ENCODE data around the gene NBAS.
"Not testable (repeated sequence)": the region's sequence is repeated elsewhere in the genome, so short reads cannot be mapped to it uniquely, and the experiment has no call there.

The NBAS gene

GRCh38 chr2:15540523-15540922, 20.6 kb downstream of the NBAS start:
- H3K9me3 ChIP-seq (ENCODE audit: low read length); H3K36me3 ChIP-seq (ENCODE audit: insufficient read depth, low read length); H3K27ac ChIP-seq (ENCODE audit: low read depth, low read length); H3K9ac ChIP-seq (ENCODE audit: low read length); H3K4me1 ChIP-seq (ENCODE audit: insufficient read depth, low read length); H3K27me3 ChIP-seq (ENCODE audit: control insufficient read depth in 1 of 2, insufficient read depth in 2 of 2, low read length in 2 of 2); H3K4me3 ChIP-seq (ENCODE audit: low read depth in 1 of 2, low read length in 2 of 2): not testable (repeated sequence)

- no peaks in the 10 kb centered on the region for H3K9me3 ChIP-seq (ENCODE audit: low read length)
- H3K9ac ChIP-seq (ENCODE audit: low read length), result no peak overlapping the region
- no peaks in the 10 kb centered on the region for H3K4me1 ChIP-seq (ENCODE audit: insufficient read depth, low read length)
- no peak overlapping the region for H3K4me3 ChIP-seq (ENCODE audit: low read depth in 1 of 2, low read length in 2 of 2)
- H3K27me3 ChIP-seq (ENCODE audit: control insufficient read depth in 1 of 2, insufficient read depth in 2 of 2, low read length in 2 of 2), result no peaks in the 10 kb centered on the region
- no peak overlapping the region for H3K27ac ChIP-seq (ENCODE audit: low read depth, low read length)
- peaks cover 5% of the 10 kb centered on the region for H3K36me3 ChIP-seq (ENCODE audit: insufficient read depth, low read length)
Measured at GRCh38 chr2:15539999-15540398, 21.1 kb downstream of the NBAS start.

GRCh38 chr2:15538792-15539191, 22.3 kb downstream of the NBAS start:
- Histone ChIP-seq H3K9ac (ENCODE audit: low read length) (no peak overlapping the region), H3K36me3 (ENCODE audit: insufficient read depth, low read length) (peaks cover 13% of the 10 kb centered on the region), H3K4me1 (ENCODE audit: insufficient read depth, low read length) (no peaks in the 10 kb centered on the region), H3K9me3 (ENCODE audit: low read length) (no peaks in the 10 kb centered on the region), H3K27me3 (ENCODE audit: control insufficient read depth in 1 of 2, insufficient read depth in 2 of 2, low read length in 2 of 2) (no peaks in the 10 kb centered on the region), H3K27ac (ENCODE audit: low read depth, low read length) (no peak overlapping the region), H3K4me3 (ENCODE audit: low read depth in 1 of 2, low read length in 2 of 2) (no peak overlapping the region)

- peaks cover 20% of the 10 kb centered on the region for H3K36me3 ChIP-seq (ENCODE audit: insufficient read depth, low read length)
- no peak overlapping the region for H3K27ac ChIP-seq (ENCODE audit: low read depth, low read length)
- no peaks in the 10 kb centered on the region for H3K9me3 ChIP-seq (ENCODE audit: low read length)
- no peaks in the 10 kb centered on the region for H3K27me3 ChIP-seq (ENCODE audit: control insufficient read depth in 1 of 2, insufficient read depth in 2 of 2, low read length in 2 of 2)
- H3K4me3 ChIP-seq (ENCODE audit: low read depth in 1 of 2, low read length in 2 of 2), result no peak overlapping the region
- H3K9ac ChIP-seq (ENCODE audit: low read length), result no peak overlapping the region
- H3K4me1 ChIP-seq (ENCODE audit: insufficient read depth, low read length), result no peaks in the 10 kb centered on the region
Measured at GRCh38 chr2:15533860-15534480, 27.2 kb downstream of the NBAS start.

- Histone ChIP-seq H3K9ac (ENCODE audit: low read length) (no peak overlapping the region), H3K27ac (ENCODE audit: low read depth, low read length) (no peak overlapping the region), H3K4me3 (ENCODE audit: low read depth in 1 of 2, low read length in 2 of 2) (no peak overlapping the region), H3K4me1 (ENCODE audit: insufficient read depth, low read length) (no peaks in the 10 kb centered on the region), H3K9me3 (ENCODE audit: low read length) (no peaks in the 10 kb centered on the region), H3K27me3 (ENCODE audit: control insufficient read depth in 1 of 2, insufficient read depth in 2 of 2, low read length in 2 of 2) (no peaks in the 10 kb centered on the region), H3K36me3 (ENCODE audit: insufficient read depth, low read length) (peaks cover 20% of the 10 kb centered on the region)
Measured at GRCh38 chr2:15532996-15533395, 28.1 kb downstream of the NBAS start.

- Histone ChIP-seq H3K4me1 (ENCODE audit: insufficient read depth, low read length) (no peaks in the 10 kb centered on the region), H3K9me3 (ENCODE audit: low read length) (no peaks in the 10 kb centered on the region), H3K27ac (ENCODE audit: low read depth, low read length) (no peak overlapping the region), H3K9ac (ENCODE audit: low read length) (no peak overlapping the region), H3K36me3 (ENCODE audit: insufficient read depth, low read length) (peaks cover 15% of the 10 kb centered on the region), H3K4me3 (ENCODE audit: low read depth in 1 of 2, low read length in 2 of 2) (no peak overlapping the region), H3K27me3 (ENCODE audit: control insufficient read depth in 1 of 2, insufficient read depth in 2 of 2, low read length in 2 of 2) (no peaks in the 10 kb centered on the region)
Measured at GRCh38 chr2:15531095-15531854, 29.9 kb downstream of the NBAS start.

- Histone ChIP-seq H3K27me3 (ENCODE audit: control insufficient read depth in 1 of 2, insufficient read depth in 2 of 2, low read length in 2 of 2) (no peaks in the 10 kb centered on the region), H3K27ac (ENCODE audit: low read depth, low read length) (no peak overlapping the region), H3K9me3 (ENCODE audit: low read length) (no peaks in the 10 kb centered on the region), H3K4me3 (ENCODE audit: low read depth in 1 of 2, low read length in 2 of 2) (no peak overlapping the region), H3K4me1 (ENCODE audit: insufficient read depth, low read length) (no peaks in the 10 kb centered on the region), H3K36me3 (ENCODE audit: insufficient read depth, low read length) (peaks cover 23% of the 10 kb centered on the region), H3K9ac (ENCODE audit: low read length) (no peak overlapping the region)
Measured at GRCh38 chr2:15527074-15527739, 33.9 kb downstream of the NBAS start.

GRCh38 chr2:15521641-15522181, 39.4 kb downstream of the NBAS start:
- no peaks in the 10 kb centered on the region for H3K27me3 ChIP-seq (ENCODE audit: control insufficient read depth in 1 of 2, insufficient read depth in 2 of 2, low read length in 2 of 2)
- H3K4me3 ChIP-seq (ENCODE audit: low read depth in 1 of 2, low read length in 2 of 2), result no peak overlapping the region
- no peaks in the 10 kb centered on the region for H3K4me1 ChIP-seq (ENCODE audit: insufficient read depth, low read length)
- H3K27ac ChIP-seq (ENCODE audit: low read depth, low read length), result no peak overlapping the region
- peaks cover 17% of the 10 kb centered on the region for H3K36me3 ChIP-seq (ENCODE audit: insufficient read depth, low read length)
- H3K9ac ChIP-seq (ENCODE audit: low read length), result no peak overlapping the region
- H3K9me3 ChIP-seq (ENCODE audit: low read length), result no peaks in the 10 kb centered on the region

GRCh38 chr2:15520346-15520745, 40.8 kb downstream of the NBAS start:
- H3K27ac ChIP-seq (ENCODE audit: low read depth, low read length), result no peak overlapping the region
- H3K9me3 ChIP-seq (ENCODE audit: low read length), result no peaks in the 10 kb centered on the region
- H3K4me1 ChIP-seq (ENCODE audit: insufficient read depth, low read length), result no peaks in the 10 kb centered on the region
- H3K36me3 ChIP-seq (ENCODE audit: insufficient read depth, low read length), result peaks cover 17% of the 10 kb centered on the region
- H3K4me3 ChIP-seq (ENCODE audit: low read depth in 1 of 2, low read length in 2 of 2), result no peak overlapping the region
- H3K27me3 ChIP-seq (ENCODE audit: control insufficient read depth in 1 of 2, insufficient read depth in 2 of 2, low read length in 2 of 2), result no peaks in the 10 kb centered on the region
- H3K9ac ChIP-seq (ENCODE audit: low read length), result no peak overlapping the region

- not testable (repeated sequence) for H3K27me3 ChIP-seq (ENCODE audit: control insufficient read depth in 1 of 2, insufficient read depth in 2 of 2, low read length in 2 of 2); H3K9me3 ChIP-seq (ENCODE audit: low read length); H3K4me3 ChIP-seq (ENCODE audit: low read depth in 1 of 2, low read length in 2 of 2); H3K9ac ChIP-seq (ENCODE audit: low read length); H3K4me1 ChIP-seq (ENCODE audit: insufficient read depth, low read length); H3K27ac ChIP-seq (ENCODE audit: low read depth, low read length)
- H3K36me3 ChIP-seq (ENCODE audit: insufficient read depth, low read length), result peaks cover 11% of the 10 kb centered on the region
Measured at GRCh38 chr2:15518759-15519158, 42.4 kb downstream of the NBAS start.

- Histone ChIP-seq H3K36me3 (ENCODE audit: insufficient read depth, low read length) (peaks cover 7% of the 10 kb centered on the region), H3K27me3 (ENCODE audit: control insufficient read depth in 1 of 2, insufficient read depth in 2 of 2, low read length in 2 of 2) (no peaks in the 10 kb centered on the region), H3K4me3 (ENCODE audit: low read depth in 1 of 2, low read length in 2 of 2) (no peak overlapping the region), H3K9me3 (ENCODE audit: low read length) (no peaks in the 10 kb centered on the region), H3K9ac (ENCODE audit: low read length) (no peak overlapping the region), H3K27ac (ENCODE audit: low read depth, low read length) (no peak overlapping the region), H3K4me1 (ENCODE audit: insufficient read depth, low read length) (no peaks in the 10 kb centered on the region)
Measured at GRCh38 chr2:15517793-15518192, 43.3 kb downstream of the NBAS start.
